Neural progenitor cell (in vitro differentiated cells): ENCODE data around the gene B3GAT1.

Source experiments
- CTCF ChIP-seq: fragments of 200-600 bp; sonication (generic); IDR thresholded peaks from 2 replicates; pipeline ENCODE4 v1.5.1; 2017; ENCODE audit warnings: antibody characterized with exemption, mild to moderate bottlenecking
- EZH2 ChIP-seq: fragments of 200-600 bp; sonication (generic); IDR thresholded peaks from 2 replicates; pipeline ENCODE4 v1.6.1; 2017; ENCODE audit warnings: antibody characterized with exemption, mild to moderate bottlenecking, moderate library complexity
- EZH2phosphoT487 ChIP-seq: fragments of 200-600 bp; sonication (generic); IDR thresholded peaks from 2 replicates; pipeline ENCODE4 v1.6.1; 2017; ENCODE audit warnings: antibody characterized with exemption

GRCh38 chr11:134349802-134350355, 62.2 kb downstream of the B3GAT1 start:
- TF ChIP-seq CTCF (no peak), EZH2 (no peak), EZH2phosphoT487 (no peak)
